Fibroblast of lung (primary cell): Measurements from ENCODE around the gene COL2A1. TPM values are rescaled to one million over a fixed set of nuclear protein-coding genes. Genes with fewer than 3 reads are reported as not detected.
"Not testable (repeated sequence)": the region's sequence is repeated elsewhere in the genome, so short reads cannot be mapped to it uniquely, and the experiment has no call there.

ENCODE experiments used
- DNase-seq, 2 donors: peaks; one replicate each; pipeline versions ENCODE4 v3.0.0 to v3.0.0-alpha.2; 2010; ENCODE audit warnings: low read depth in 2 of 2
- H2AFZ ChIP-seq: 2 replicates; pipeline ENCODE4 v1.5.1; 2012; ENCODE audit warnings: low read length, control low read depth, inconsistent platforms
- H3K27ac ChIP-seq: 2 replicates; pipeline ENCODE4 v1.5.1; 2011; ENCODE audit warnings: low read length, control low read depth; ENCODE audit not compliant: insufficient read depth
- H3K27me3 ChIP-seq: 2 replicates; pipeline ENCODE4 v1.5.1; 2011; ENCODE audit warnings: mild to moderate bottlenecking, low read length; ENCODE audit not compliant: control insufficient read depth, insufficient read depth
- H3K36me3 ChIP-seq: 2 replicates; pipeline ENCODE4 v1.5.1; 2011; ENCODE audit warnings: low read length; ENCODE audit not compliant: control insufficient read depth, insufficient read depth
- H3K4me1 ChIP-seq: 2 replicates; pipeline ENCODE4 v1.5.1; 2011; ENCODE audit warnings: low read length; ENCODE audit not compliant: control insufficient read depth, insufficient read depth; ENCODE audit errors: extremely low read depth
- H3K4me2 ChIP-seq: 2 replicates; pipeline ENCODE4 v1.5.1; 2011; ENCODE audit warnings: low read length, control low read depth; ENCODE audit not compliant: insufficient read depth; ENCODE audit errors: extremely low read depth
- H3K4me3 ChIP-seq, 4 experiments: fragments of 200-600 bp in 1 of 4; sonication (generic) in 1 of 4; replicated peaks in 1 of 4; 2 replicates each; pipeline ENCODE4 v1.5.1; 2011 to 2016; ENCODE audit warnings: low read length in 4 of 4, low read depth in 3 of 4, mild to moderate bottlenecking in 3 of 4, control low read depth in 2 of 4, inconsistent platforms in 1 of 4, mixed read lengths in 1 of 4; ENCODE audit not compliant: insufficient read depth in 1 of 4; ENCODE audit errors: control extremely low read depth in 1 of 4
- H3K79me2 ChIP-seq: 2 replicates; pipeline ENCODE4 v1.5.1; 2012; ENCODE audit warnings: mild to moderate bottlenecking, low read length, inconsistent platforms; ENCODE audit not compliant: control insufficient read depth, insufficient read depth
- H3K9ac ChIP-seq: 2 replicates; pipeline ENCODE4 v1.5.1; 2011; ENCODE audit warnings: mild to moderate bottlenecking, low read length, control low read depth; ENCODE audit not compliant: insufficient read depth
- H3K9me3 ChIP-seq: 2 replicates; pipeline ENCODE4 v1.5.1; 2012; ENCODE audit warnings: low read depth, low read length; ENCODE audit not compliant: control insufficient read depth, insufficient read depth
- H4K20me1 ChIP-seq: 2 replicates; pipeline ENCODE4 v1.5.1; 2011; ENCODE audit warnings: low read length; ENCODE audit not compliant: control insufficient read depth, insufficient read depth; ENCODE audit errors: extremely low read depth
- CTCF ChIP-seq, 2 donors: IDR thresholded peaks in 1 of 2; conservative IDR thresholded peaks in 1 of 2; 1 replicate in 1 of 2; 2 replicates in 1 of 2; pipeline ENCODE4 v1.5.1; 2011 to 2012; ENCODE audit warnings: low read length in 2 of 2, control low read depth in 1 of 2, inconsistent platforms in 1 of 2, low read depth in 1 of 2, mild to moderate bottlenecking in 1 of 2
- EZH2 ChIP-seq: IDR thresholded peaks from 2 replicates; pipeline ENCODE4 v1.5.1; 2012; ENCODE audit warnings: low read length, control low read depth, mild to moderate bottlenecking; ENCODE audit errors: missing control alignments
- polyA plus RNA-seq, 2 donors: library from polyadenylated mRNA; depleted of rRNA in 1 of 2; stranded (reverse) in 1 of 2; unstranded in 1 of 2; fragments of >200 nt; gene quantifications; 2 replicates each; pipeline ENCODE4 v1.2.1, GENCODE V29; 2011 to 2012; ENCODE audit warnings: missing spikeins in 1 of 2
- total RNA-seq: library from RNA; depleted of rRNA; stranded (reverse); fragments of >200 nt; gene quantifications from 2 replicates; pipeline ENCODE4 v1.2.1, GENCODE V29; 2014

The COL2A1 gene
- total and polyA plus RNA-seq, 2 donors (not counting 1 experiment from before 2014, with no cell fraction given), result not detected

DNA sequence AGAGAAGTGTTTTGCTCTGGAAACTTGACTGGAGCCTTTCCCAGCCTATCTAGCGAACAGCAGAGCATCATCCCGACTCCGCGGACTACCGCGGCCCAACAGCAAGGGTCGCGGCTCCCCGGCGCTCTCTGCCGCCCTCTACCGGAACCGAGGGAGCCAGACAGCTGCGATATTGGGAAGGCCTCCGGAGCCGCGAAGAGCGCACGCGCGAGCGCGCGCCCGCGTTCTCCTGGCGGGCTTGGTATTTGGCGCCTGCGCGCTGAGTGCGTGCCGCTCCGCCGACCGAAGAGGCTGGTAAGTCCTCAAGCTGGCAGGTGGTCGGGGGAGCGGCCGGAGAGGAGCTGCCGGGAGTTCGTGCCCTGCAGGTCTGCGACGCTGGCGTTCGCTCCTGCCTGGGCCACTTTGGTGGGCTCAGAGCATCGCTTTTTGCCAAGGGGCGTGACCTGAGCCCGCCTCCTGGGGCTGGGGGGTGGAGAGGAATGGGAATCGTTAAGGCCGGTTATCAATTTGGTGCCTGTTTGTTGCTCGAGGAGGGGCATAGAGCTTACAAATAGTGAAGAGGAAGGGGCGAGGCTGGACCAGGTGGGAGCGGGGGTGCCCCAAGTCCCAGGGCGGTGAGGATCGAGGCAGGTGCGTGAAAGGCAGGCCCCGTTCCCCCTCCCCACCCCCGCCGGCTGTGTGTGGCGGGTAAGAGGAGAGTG is 40.8 kb downstream of the COL2A1 start, which contains the start of gene TMEM106C:
TMEM106C (plus strand) TSS at position 257 of the 701 bp plus-strand sequence. CDS start 641 bp downstream, outside the sequence.
- Histone ChIP-seq H3K4me3 (peak within 1 kb of the TSS; percentile 65 to 88 (median 74)), H4K20me1 (no peaks in the 10 kb centered on the region), H3K9me3 (no peaks in the 10 kb centered on the region), H3K4me1 (peaks cover 8% of the 10 kb centered on the region), H3K9ac (peak within 1 kb of the TSS; percentile 48), H2AFZ (peak within 1 kb of the TSS; percentile 84), H3K27me3 (no peaks in the 10 kb centered on the region), H3K4me2 (peak within 1 kb of the TSS; percentile 99), H3K36me3 (peaks cover 6% of the 10 kb centered on the region), H3K79me2 (no peaks in the 10 kb centered on the region), H3K27ac (no peak within 1 kb of the TSS)
- peak; percentile 76 to 89 for DNase-seq
- TF ChIP-seq EZH2 (no peak), CTCF (conservative IDR thresholded peaks at IDR 0.05 in 1 of 2, IDR thresholded peaks at IDR 0.05 in 1 of 2; ENCODE audit: low read depth in 1 of 2, low read length in 2 of 2) (peak; percentile 92 to 94)

GRCh38 chr12:47962198-47962597 is 42.1 kb downstream of the COL2A1 start:
- H3K4me2 ChIP-seq, result no peak overlapping the region
- TF ChIP-seq CTCF (conservative IDR thresholded peaks at IDR 0.05 in 1 of 2, IDR thresholded peaks at IDR 0.05 in 1 of 2; ENCODE audit: low read depth in 1 of 2, low read length in 2 of 2) (no peak), EZH2 (no peak)
- H4K20me1 ChIP-seq, result no peaks in the 10 kb centered on the region
- H3K4me1 ChIP-seq, result peaks cover 5% of the 10 kb centered on the region
- no peak overlapping the region for H3K27ac ChIP-seq
- peaks cover 5% of the 10 kb centered on the region for H3K36me3 ChIP-seq
- H3K4me3 ChIP-seq, result no peak overlapping the region
- H2AFZ ChIP-seq, result no peak overlapping the region
- no peaks in the 10 kb centered on the region for H3K79me2 ChIP-seq
- H3K27me3 ChIP-seq, result no peaks in the 10 kb centered on the region
- H3K9ac ChIP-seq, result no peak overlapping the region
- no peaks in the 10 kb centered on the region for H3K9me3 ChIP-seq
- DNase-seq, result no peak

DNA sequence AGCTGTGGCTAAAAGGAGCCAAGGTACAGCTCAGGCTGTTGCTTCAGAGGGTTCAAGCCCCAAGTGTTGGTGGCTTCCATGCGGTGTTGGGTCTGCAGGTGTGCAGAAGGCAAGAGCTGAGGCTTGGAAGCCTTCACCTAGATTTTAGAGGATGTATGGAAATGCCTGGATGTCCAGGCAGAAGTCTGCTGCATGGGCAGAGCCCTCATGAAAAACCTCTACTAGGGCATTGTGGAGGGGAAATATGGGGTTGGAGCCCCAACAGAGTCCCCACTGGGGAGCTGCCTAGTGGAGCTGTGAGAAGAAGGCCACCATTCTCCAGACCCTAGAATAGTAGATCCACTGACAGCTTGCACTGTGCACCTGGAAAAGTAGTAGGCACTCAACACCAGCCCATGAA is 46.6 kb downstream of the COL2A1 start:
- H2AFZ ChIP-seq, H3K9me3 ChIP-seq, H3K27ac ChIP-seq, H4K20me1 ChIP-seq, H3K79me2 ChIP-seq, H3K4me2 ChIP-seq, DNase-seq, H3K4me3 ChIP-seq, H3K36me3 ChIP-seq, H3K4me1 ChIP-seq, H3K9ac ChIP-seq, H3K27me3 ChIP-seq: not testable (repeated sequence)
